ENCODE measurements around the gene SPATA25. TPM values are rescaled to one million over a fixed set of nuclear protein-coding genes. Genes with fewer than 3 reads are reported as not detected.

Gene SPATA25
- total and polyA plus RNA-seq, 7 experiments from 2014 or later = 1.0 to 3.9 (median 1.2) TPM; not detected in 2

DNA sequence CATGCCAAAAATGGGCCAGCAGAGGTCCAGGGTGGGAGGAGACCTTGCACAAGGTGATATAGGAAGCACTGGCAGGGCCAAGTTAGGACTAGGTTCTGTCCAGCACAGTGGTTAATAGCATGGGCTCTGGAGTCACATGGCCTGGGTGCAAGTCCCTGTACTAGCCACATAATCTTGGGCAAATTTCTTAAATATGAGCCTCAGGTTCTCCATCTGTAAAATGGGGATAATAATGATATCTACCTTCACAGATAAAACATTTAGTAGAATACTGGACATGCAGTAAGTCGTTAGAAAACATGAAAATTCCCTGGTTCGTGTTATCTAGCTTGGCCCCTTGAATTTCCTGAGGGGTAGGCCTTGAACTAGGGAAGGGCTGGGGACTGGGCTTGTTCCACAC lies 9.9 kb upstream of the SPATA25 start:
- Mint-ChIP-seq H3K4me1 (peaks cover 6 to 19% (median 13%) of the 10 kb centered on the region in 7 donors), H3K27ac (no peak overlapping the region), H3K27me3 (no peaks in the 10 kb centered on the region), H3K4me3 (no peak overlapping the region), H3K36me3 (peaks cover 4 to 27% (median 8%) of the 10 kb centered on the region in 5 donors), H3K9me3 (no peaks in the 10 kb centered on the region)
- POLR2A ChIA-PET = interaction anchor here (1.7 kb wide), 1 partner anchor 16 kb away, joined by 4 read pairs; the partner anchor contains the start of gene ZSWIM1
- Histone ChIP-seq H3K4me1 (ENCODE audit: control insufficient read depth in 2 of 2, insufficient read depth in 2 of 2, low read length in 2 of 2) (peaks cover 8 to 17% of the 10 kb centered on the region in 2 donors), H3K27me3 (ENCODE audit: control insufficient read depth in 2 of 2, insufficient read depth in 2 of 2, low read length in 2 of 2) (no peaks in the 10 kb centered on the region), H3K27ac (ENCODE audit: low read depth, low read length) (no peak overlapping the region), H3K36me3 (ENCODE audit: control insufficient read depth in 2 of 3, insufficient read depth in 3 of 3, low read length in 3 of 3) (peaks cover 0 to 44% (median 4%) of the 10 kb centered on the region in 3 experiments), H3K4me3 (ENCODE audit: low read length) (no peak overlapping the region), H3K9me3 (ENCODE audit: control insufficient read depth in 2 of 3, low read length in 3 of 3) (no peaks in the 10 kb centered on the region)
- ATAC-seq (no peak), DNase-seq (no peak)
- intact Hi-C loops (cut with micrococcal nuclease) = no loop called here
- CTCF ChIA-PET = no interaction called here

DNA sequence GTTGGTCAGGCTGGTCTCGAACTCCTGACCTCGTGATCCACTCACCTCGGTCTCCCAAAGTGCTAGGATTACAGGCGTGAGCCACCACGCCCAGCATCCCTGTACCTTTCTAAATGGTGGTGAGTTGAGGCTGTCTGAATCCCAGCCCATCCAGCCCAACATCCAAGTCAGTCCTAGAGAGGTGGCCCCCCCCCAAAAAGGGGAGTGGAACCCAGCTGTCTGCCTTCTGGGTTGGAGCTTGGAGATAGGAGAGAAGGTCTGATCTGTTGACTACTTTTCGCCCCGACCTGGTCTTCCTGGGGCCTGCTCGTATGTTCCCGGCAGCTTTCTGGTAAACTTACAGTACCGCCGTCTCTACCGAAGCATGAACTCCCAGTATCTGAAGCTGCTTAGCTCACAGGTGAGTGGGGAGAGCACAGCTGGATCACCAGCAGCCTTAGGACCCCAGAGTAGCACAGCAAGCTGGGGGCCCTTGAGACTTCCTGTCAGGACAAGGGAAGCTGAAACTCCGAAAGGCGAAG lies 9.3 kb upstream of the SPATA25 start:
- Histone ChIP-seq H3K27ac (ENCODE audit: low read depth, low read length) (no peak overlapping the region), H3K36me3 (ENCODE audit: control insufficient read depth in 2 of 3, insufficient read depth in 3 of 3, low read length in 3 of 3) (peaks cover 0 to 44% (median 4%) of the 10 kb centered on the region in 3 experiments), H3K9me3 (ENCODE audit: control insufficient read depth in 2 of 3, low read length in 3 of 3) (no peaks in the 10 kb centered on the region), H3K27me3 (ENCODE audit: control insufficient read depth in 2 of 2, insufficient read depth in 2 of 2, low read length in 2 of 2) (no peaks in the 10 kb centered on the region), H3K4me1 (ENCODE audit: control insufficient read depth in 2 of 2, insufficient read depth in 2 of 2, low read length in 2 of 2) (peaks cover 14 to 23% of the 10 kb centered on the region in 2 donors), H3K4me3 (ENCODE audit: low read length) (no peak overlapping the region)
- no peaks in the 10 kb centered on the region for H3K27me3 Mint-ChIP-seq
- DNase-seq = no peak
- peaks cover 10 to 24% (median 17%) of the 10 kb centered on the region in 7 donors for H3K4me1 Mint-ChIP-seq
- no peak overlapping the region for H3K4me3 Mint-ChIP-seq
- ChIA-PET POLR2A (no interaction called here), CTCF (no interaction called here)
- H3K27ac Mint-ChIP-seq = no peak overlapping the region
- H3K9me3 Mint-ChIP-seq = no peaks in the 10 kb centered on the region
- ATAC-seq = no peak
- intact Hi-C loops (cut with micrococcal nuclease) = no loop called here
- H3K36me3 Mint-ChIP-seq = peaks cover 4 to 27% (median 8%) of the 10 kb centered on the region in 5 donors

DNA sequence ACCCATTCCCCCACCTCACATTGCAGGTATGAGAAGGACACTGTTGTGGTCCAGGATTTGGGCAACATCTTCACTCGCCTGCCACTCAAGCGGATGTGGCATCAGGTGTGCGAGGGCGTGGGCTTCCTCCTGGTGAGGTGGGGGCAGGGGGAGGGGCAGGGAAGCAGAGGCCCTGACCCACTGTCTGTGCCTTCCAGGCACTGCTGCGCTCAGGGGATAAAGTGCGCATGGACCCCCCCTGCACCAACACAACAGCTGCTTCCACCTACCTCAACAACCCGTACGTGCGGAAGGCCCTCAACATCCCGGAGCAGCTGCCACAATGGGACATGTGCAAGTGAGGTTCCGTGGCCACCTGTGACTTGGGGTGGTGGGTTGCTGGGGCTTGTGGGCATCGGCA lies 7.4 kb upstream of the SPATA25 start:
- Histone ChIP-seq H3K4me1 (ENCODE audit: control insufficient read depth in 2 of 2, insufficient read depth in 2 of 2, low read length in 2 of 2) (peaks cover 21 to 25% of the 10 kb centered on the region in 2 donors), H3K36me3 (ENCODE audit: control insufficient read depth in 2 of 3, insufficient read depth in 3 of 3, low read length in 3 of 3) (peaks cover 0 to 51% (median 4%) of the 10 kb centered on the region in 3 experiments), H3K27ac (ENCODE audit: low read depth, low read length) (no peak overlapping the region), H3K27me3 (ENCODE audit: control insufficient read depth in 2 of 2, insufficient read depth in 2 of 2, low read length in 2 of 2) (no peaks in the 10 kb centered on the region), H3K9me3 (ENCODE audit: control insufficient read depth in 2 of 3, low read length in 3 of 3) (no peaks in the 10 kb centered on the region), H3K4me3 (ENCODE audit: low read length) (no peak overlapping the region)
- DNase-seq (no peak), ATAC-seq (no peak)
- CTCF ChIA-PET = interaction anchor here (1.2 kb wide), 1 partner anchor 75 kb away, joined by 3 read pairs; no protein-coding TSS in a partner anchor
- Mint-ChIP-seq H3K27ac (no peak overlapping the region), H3K9me3 (no peaks in the 10 kb centered on the region), H3K36me3 (peaks cover 4 to 27% (median 8%) of the 10 kb centered on the region in 5 donors), H3K4me3 (no peak overlapping the region), H3K27me3 (no peaks in the 10 kb centered on the region), H3K4me1 (peaks cover 14 to 28% (median 22%) of the 10 kb centered on the region in 7 donors)
- POLR2A ChIA-PET = interaction anchor here (2.3 kb wide), 1 partner anchor 40 kb away, joined by 11 read pairs; the partner anchor contains the start of gene PCIF1
- intact Hi-C loops (cut with micrococcal nuclease) = loop anchor here in 1 of 2 donors (5.0 kb wide), 1 partner anchor 97 kb away; no protein-coding TSS in a partner anchor

DNA sequence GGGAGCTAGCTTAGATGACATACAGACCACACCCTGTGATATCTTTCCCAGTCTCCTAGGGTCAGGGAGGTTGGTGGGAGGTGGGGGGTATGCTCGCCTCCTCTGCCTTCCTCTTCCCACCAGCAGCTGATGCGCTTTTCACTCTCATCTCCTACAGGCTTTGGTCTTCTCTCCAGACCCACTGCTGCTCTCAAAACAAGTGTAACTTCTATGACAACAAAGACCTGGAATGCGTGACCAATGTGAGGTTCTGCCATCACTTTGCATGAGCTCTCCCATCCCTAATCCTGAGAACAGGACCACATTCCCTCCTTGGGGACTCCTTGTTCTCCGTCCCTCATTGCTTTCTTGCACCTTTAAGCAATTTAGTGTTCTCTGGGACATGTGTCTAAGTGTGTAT lies 6.4 kb upstream of the SPATA25 start:
- H3K36me3 Mint-ChIP-seq = peaks cover 1 to 23% (median 8%) of the 10 kb centered on the region in 5 donors
- H3K9me3 Mint-ChIP-seq = no peaks in the 10 kb centered on the region
- DNase-seq = no peak
- H3K27me3 Mint-ChIP-seq = no peaks in the 10 kb centered on the region
- H3K4me3 Mint-ChIP-seq = peak overlapping the region in 3 of 10 donors; percentile 10 to 95 (median 34)
- peak overlapping the region in 2 of 9 donors; percentile 54 to 71 for H3K27ac Mint-ChIP-seq
- peaks cover 16 to 33% (median 26%) of the 10 kb centered on the region in 7 donors for H3K4me1 Mint-ChIP-seq
- no peaks in the 10 kb centered on the region for H3K9me3 ChIP-seq (ENCODE audit: control insufficient read depth in 2 of 3, low read length in 3 of 3)
- peaks cover 0 to 49% (median 4%) of the 10 kb centered on the region in 3 experiments for H3K36me3 ChIP-seq (ENCODE audit: control insufficient read depth in 2 of 3, insufficient read depth in 3 of 3, low read length in 3 of 3)
- intact Hi-C loops (cut with micrococcal nuclease) = loop anchor here in 1 of 2 donors (5.0 kb wide), 1 partner anchor 97 kb away; no protein-coding TSS in a partner anchor
- no peak overlapping the region for H3K27ac ChIP-seq (ENCODE audit: low read depth, low read length)
- H3K4me1 ChIP-seq (ENCODE audit: control insufficient read depth in 2 of 2, insufficient read depth in 2 of 2, low read length in 2 of 2) = peaks cover 22 to 25% of the 10 kb centered on the region in 2 donors
- no peak for ATAC-seq
- ChIA-PET CTCF (no interaction called here), POLR2A (interaction anchor here (0.9 to 4.7 kb wide), 4 partner anchors 12 to 77 kb away, joined by 3 to 26 read pairs (median 7); partner anchors contain the start of genes PCIF1 and ZNF335)
- H3K4me3 ChIP-seq (ENCODE audit: low read length) = no peak overlapping the region
- no peaks in the 10 kb centered on the region for H3K27me3 ChIP-seq (ENCODE audit: control insufficient read depth in 2 of 2, insufficient read depth in 2 of 2, low read length in 2 of 2)

DNA sequence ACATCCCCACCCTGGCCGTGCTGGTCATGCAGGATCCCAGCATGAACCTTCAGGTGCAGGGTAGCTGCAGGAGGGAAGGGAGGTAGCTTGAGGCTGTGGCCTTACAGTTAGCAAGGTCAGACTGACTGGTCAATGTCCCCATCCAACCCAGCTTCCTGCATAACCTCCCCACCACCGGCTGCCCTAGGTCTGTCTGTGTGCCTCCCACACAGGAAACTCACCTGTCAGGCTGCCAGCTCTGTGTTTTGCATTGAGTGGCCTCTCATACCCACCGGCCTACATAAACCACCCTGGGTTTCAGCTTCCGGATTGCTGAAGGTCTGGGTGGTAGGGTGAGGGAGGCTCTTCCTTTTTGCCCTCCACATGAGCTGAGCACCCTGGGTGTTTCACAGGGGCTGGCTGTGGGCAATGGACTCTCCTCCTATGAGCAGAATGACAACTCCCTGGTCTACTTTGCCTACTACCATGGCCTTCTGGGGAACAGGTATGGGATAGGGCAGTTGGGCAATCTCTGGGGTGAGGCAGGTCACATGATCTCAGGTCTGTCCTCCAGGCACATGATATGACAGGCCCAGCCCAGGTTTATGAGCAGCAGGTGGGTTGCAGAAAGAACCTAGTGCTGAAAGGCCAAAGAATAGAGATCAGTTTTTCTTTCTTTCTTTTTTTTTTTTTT lies 5.5 kb upstream of the SPATA25 start:
- POLR2A ChIA-PET = interaction anchor here (0.6 to 4.7 kb wide), 11 partner anchors 12 to 222 kb away, joined by 3 to 64 read pairs (median 3); partner anchors contain the start of genes ACOT8, PCIF1, ZNF335 and ZSWIM1
- DNase-seq (no peak), ATAC-seq (no peak)
- H3K27ac ChIP-seq (ENCODE audit: low read depth, low read length) = no peak overlapping the region
- H3K27me3 ChIP-seq (ENCODE audit: control insufficient read depth in 2 of 2, insufficient read depth in 2 of 2, low read length in 2 of 2) = no peaks in the 10 kb centered on the region
- CTCF ChIA-PET = interaction anchor here (1.0 to 1.4 kb wide), 5 partner anchors 30 to 94 kb away, joined by 3 to 4 read pairs (median 3); no protein-coding TSS in a partner anchor
- H3K36me3 ChIP-seq (ENCODE audit: control insufficient read depth in 2 of 3, insufficient read depth in 3 of 3, low read length in 3 of 3) = peaks cover 0 to 42% (median 4%) of the 10 kb centered on the region in 3 experiments
- peak overlapping the region; percentile 88 to 95 (median 93) for H3K4me3 Mint-ChIP-seq
- peaks cover 0 to 20% (median 8%) of the 10 kb centered on the region in 5 donors for H3K36me3 Mint-ChIP-seq
- H3K4me3 ChIP-seq (ENCODE audit: low read length) = peak overlapping the region; percentile 96
- intact Hi-C loops (cut with micrococcal nuclease) = loop anchor here in 1 of 2 donors (5.0 kb wide), 1 partner anchor 96 kb away; no protein-coding TSS in a partner anchor
- H3K9me3 ChIP-seq (ENCODE audit: control insufficient read depth in 2 of 3, low read length in 3 of 3) = no peaks in the 10 kb centered on the region
- peaks cover 16 to 33% (median 26%) of the 10 kb centered on the region in 7 donors for H3K4me1 Mint-ChIP-seq
- H3K9me3 Mint-ChIP-seq = no peaks in the 10 kb centered on the region
- H3K27me3 Mint-ChIP-seq = no peaks in the 10 kb centered on the region
- peaks cover 22 to 25% of the 10 kb centered on the region in 2 donors for H3K4me1 ChIP-seq (ENCODE audit: control insufficient read depth in 2 of 2, insufficient read depth in 2 of 2, low read length in 2 of 2)
- H3K27ac Mint-ChIP-seq = peak overlapping the region in 6 of 9 donors; percentile 44 to 91 (median 76)

DNA sequence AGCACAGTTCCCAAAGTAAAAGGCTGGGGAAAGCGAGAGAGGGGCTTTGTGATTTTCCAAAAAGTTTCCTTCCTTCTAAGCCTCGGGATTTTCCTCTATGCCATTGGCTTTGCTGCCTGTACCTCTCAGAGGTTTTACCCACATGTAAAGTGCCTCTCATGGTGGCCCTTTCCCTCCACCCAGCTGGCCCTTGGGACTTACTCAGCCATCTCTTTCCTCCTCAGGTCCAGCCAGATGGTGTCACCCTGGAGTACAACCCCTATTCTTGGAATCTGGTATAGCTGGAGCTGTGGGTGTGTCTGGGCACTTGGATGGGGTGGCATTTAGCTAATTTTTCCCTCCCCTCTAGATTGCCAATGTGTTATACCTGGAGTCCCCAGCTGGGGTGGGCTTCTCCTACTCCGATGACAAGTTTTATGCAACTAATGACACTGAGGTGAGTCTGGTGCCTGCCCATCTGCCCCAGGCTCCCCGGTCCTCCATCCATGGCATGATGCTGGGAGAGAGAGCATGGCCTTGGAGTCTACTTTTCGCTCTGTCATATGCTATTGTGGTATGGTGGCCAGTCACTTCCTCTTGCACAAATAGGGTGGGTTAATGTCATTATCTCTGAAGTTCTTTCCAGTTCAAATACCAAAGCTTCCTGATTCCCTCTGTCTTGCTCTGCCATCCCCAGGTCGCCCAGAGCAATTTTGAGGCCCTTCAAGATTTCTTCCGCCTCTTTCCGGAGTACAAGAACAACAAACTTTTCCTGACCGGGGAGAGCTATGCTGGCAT lies 4.8 kb upstream of the SPATA25 start:
- Histone ChIP-seq H3K36me3 (ENCODE audit: control insufficient read depth in 2 of 3, insufficient read depth in 3 of 3, low read length in 3 of 3) (peaks cover 0 to 35% (median 4%) of the 10 kb centered on the region in 3 experiments), H3K27me3 (ENCODE audit: control insufficient read depth in 2 of 2, insufficient read depth in 2 of 2, low read length in 2 of 2) (no peaks in the 10 kb centered on the region), H3K9me3 (ENCODE audit: control insufficient read depth in 2 of 3, low read length in 3 of 3) (no peaks in the 10 kb centered on the region), H3K4me3 (ENCODE audit: low read length) (peak overlapping the region; percentile 96), H3K4me1 (ENCODE audit: control insufficient read depth in 2 of 2, insufficient read depth in 2 of 2, low read length in 2 of 2) (peaks cover 22 to 25% of the 10 kb centered on the region in 2 donors), H3K27ac (ENCODE audit: low read depth, low read length) (peak overlapping the region; percentile 76)
- no peaks in the 10 kb centered on the region for H3K9me3 Mint-ChIP-seq
- CTCF ChIA-PET = interaction anchor here (1.0 to 1.4 kb wide), 5 partner anchors 30 to 93 kb away, joined by 3 to 4 read pairs (median 3); no protein-coding TSS in a partner anchor
- H3K4me1 Mint-ChIP-seq = peaks cover 17 to 37% (median 26%) of the 10 kb centered on the region in 7 donors
- H3K27ac Mint-ChIP-seq = peak overlapping the region; percentile 44 to 91 (median 64)
- no peaks in the 10 kb centered on the region for H3K27me3 Mint-ChIP-seq
- POLR2A ChIA-PET = interaction anchor here (0.6 to 4.7 kb wide), 13 partner anchors 11 to 472 kb away, joined by 3 to 65 read pairs (median 5); partner anchors contain the start of genes ACOT8, PCIF1, ZNF335 and ZSWIM1
- H3K36me3 Mint-ChIP-seq = peaks cover 0 to 17% (median 7%) of the 10 kb centered on the region in 5 donors
- no peak for DNase-seq
- ATAC-seq = peak; percentile 23
- peak overlapping the region; percentile 88 to 95 (median 93) for H3K4me3 Mint-ChIP-seq
- intact Hi-C loops (cut with micrococcal nuclease) = loop anchor here in 1 of 2 donors (5.0 kb wide), 1 partner anchor 95 kb away; no protein-coding TSS in a partner anchor
